BLaER1 treated with 17β-estradiol and CSF1 and Interleukin-3, amounts not matched to agents 10 nM and 100 nM (cell line): ENCODE results near the gene PIGH.
A peak's percentile ranks its signal among the peaks of the same experiment; 100 is the strongest.

Experiments
- H3K27ac ChIP-seq, 11 experiments: shearing (Covaris generic); formaldehyde crosslinking; 2 replicates each; pipeline ENCODE4 v1.8.1; 2022
- H3K27me3 ChIP-seq, 11 experiments: shearing (Covaris generic); formaldehyde crosslinking; 2 replicates each; pipeline ENCODE4 v1.8.1; 2022
- H3K36me3 ChIP-seq, 11 experiments: shearing (Covaris generic); formaldehyde crosslinking; 2 replicates each; pipeline ENCODE4 v1.8.1; 2022
- H3K4me1 ChIP-seq, 10 experiments: shearing (Covaris generic); formaldehyde crosslinking; 2 replicates each; pipeline ENCODE4 v1.8.1; 2022
- H3K4me2 ChIP-seq, 11 experiments: shearing (Covaris generic); formaldehyde crosslinking; 2 replicates each; pipeline ENCODE4 v1.8.1; 2022
- H3K4me3 ChIP-seq, 10 experiments: shearing (Covaris generic); formaldehyde crosslinking; 2 replicates each; pipeline ENCODE4 v1.8.1; 2022
- H3K9ac ChIP-seq, 11 experiments: shearing (Covaris generic); formaldehyde crosslinking; 2 replicates each; pipeline ENCODE4 v1.8.1; 2022
- H3K9me3 ChIP-seq, 11 experiments: shearing (Covaris generic); formaldehyde crosslinking; replicated peaks in 1 of 11; 2 replicates each; pipeline ENCODE4 v1.8.1; 2022
- H4K20me1 ChIP-seq, 11 experiments: shearing (Covaris generic); formaldehyde crosslinking; 2 replicates each; pipeline ENCODE4 v1.8.1; 2022
- Cebpa-rat ChIP-seq, 11 experiments: shearing (Covaris generic); IDR thresholded peaks; 2 replicates each; pipeline ENCODE4 v1.8.1; 2022

The PIGH gene, protein sequence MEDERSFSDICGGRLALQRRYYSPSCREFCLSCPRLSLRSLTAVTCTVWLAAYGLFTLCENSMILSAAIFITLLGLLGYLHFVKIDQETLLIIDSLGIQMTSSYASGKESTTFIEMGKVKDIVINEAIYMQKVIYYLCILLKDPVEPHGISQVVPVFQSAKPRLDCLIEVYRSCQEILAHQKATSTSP

DNA sequence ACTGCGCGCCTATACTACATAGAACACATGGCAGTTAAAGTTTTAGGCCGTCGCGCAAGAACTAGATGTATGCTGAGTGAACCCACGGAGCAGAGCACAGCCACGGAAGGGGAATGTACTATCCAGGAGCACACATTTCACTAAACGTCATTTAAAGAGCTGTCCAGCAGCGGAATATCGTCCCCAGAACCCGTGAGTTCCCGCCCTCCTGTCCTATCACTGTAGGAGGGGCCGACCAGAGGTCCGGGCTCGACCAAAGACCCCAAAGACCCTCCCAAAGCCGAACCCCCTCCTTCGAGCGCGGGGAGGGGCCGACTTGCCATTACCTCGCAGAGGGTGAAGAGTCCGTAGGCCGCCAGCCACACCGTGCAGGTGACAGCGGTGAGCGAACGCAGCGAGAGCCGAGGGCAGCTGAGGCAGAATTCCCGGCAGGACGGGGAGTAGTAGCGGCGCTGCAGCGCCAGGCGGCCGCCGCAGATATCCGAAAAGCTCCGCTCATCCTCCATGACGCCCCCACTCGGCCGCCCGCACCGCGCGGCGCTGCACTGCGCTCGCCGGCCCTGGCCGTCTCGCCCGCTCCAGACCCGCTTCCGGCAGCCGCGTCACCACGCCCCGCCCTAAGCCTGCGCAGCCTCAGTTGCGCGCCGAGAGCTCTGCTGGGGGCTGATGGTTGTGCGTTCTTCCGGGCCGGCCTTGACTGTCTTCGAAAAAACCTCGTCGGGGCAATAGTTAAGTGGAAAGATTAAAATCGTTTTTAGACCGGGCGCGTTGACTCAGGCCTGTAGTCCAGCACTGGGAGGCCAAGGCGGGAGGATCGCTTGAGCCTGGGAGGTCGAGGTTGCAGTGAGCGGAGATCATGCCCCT lies at the start of gene PIGH:
TSS of gene PIGH (minus strand) at position 571 of the 864 bp plus-strand sequence. CDS start at position 506, 65 bp downstream.
- no peaks in the 10 kb centered on the region for H4K20me1 ChIP-seq
- H3K27me3 ChIP-seq: peaks cover 4 to 21% (median 15%) of the 10 kb centered on the region in 11 experiments; a peak in 15 of 22 replicates
- H3K9me3 ChIP-seq: peaks cover 20 to 28% (median 27%) of the 10 kb centered on the region in 11 experiments
- H3K4me2 ChIP-seq: peak within 1 kb of the TSS; percentile 43 to 71 (median 62)
- peaks cover 0 to 21% (median 7%) of the 10 kb centered on the region in 10 experiments; a peak in 13 of 20 replicates for H3K4me1 ChIP-seq
- TF ChIP-seq Cebpa-rat (IDR thresholded peaks at IDR 0.05): no peak
- H3K27ac ChIP-seq: peak within 1 kb of the TSS in 10 of 11 experiments; percentile 26 to 60 (median 54); a peak in 17 of 22 replicates
- peak within 1 kb of the TSS; percentile 62 to 78 (median 75) for H3K9ac ChIP-seq
- peak within 1 kb of the TSS; percentile 64 to 79 (median 72) for H3K4me3 ChIP-seq
- H3K36me3 ChIP-seq: no peaks in the 10 kb centered on the region

GRCh38 chr14:67646131-67646530 lies 46.1 kb upstream of the PIGH start:
- H3K9ac ChIP-seq: no peak overlapping the region
- no peaks in the 10 kb centered on the region for H3K27me3 ChIP-seq
- H3K9me3 ChIP-seq: no peaks in the 10 kb centered on the region
- H3K4me3 ChIP-seq: no peak overlapping the region
- H3K4me1 ChIP-seq: no peaks in the 10 kb centered on the region
- H4K20me1 ChIP-seq: peaks cover 0 to 4% (median 0%) of the 10 kb centered on the region in 11 experiments; a peak in 2 of 22 replicates
- H3K36me3 ChIP-seq: peaks cover 55 to 87% (median 62%) of the 10 kb centered on the region in 11 experiments
- no peak for TF ChIP-seq Cebpa-rat (IDR thresholded peaks at IDR 0.05)
- H3K27ac ChIP-seq: no peak overlapping the region
- no peak overlapping the region for H3K4me2 ChIP-seq

GRCh38 chr14:67645414-67645813 lies 45.3 kb upstream of the PIGH start:
- H4K20me1 ChIP-seq: no peaks in the 10 kb centered on the region; a peak in 1 of 22 replicates
- peaks cover 48 to 79% (median 55%) of the 10 kb centered on the region in 11 experiments for H3K36me3 ChIP-seq
- no peak for TF ChIP-seq Cebpa-rat (IDR thresholded peaks at IDR 0.05)

GRCh38 chr14:67644428-67644827 lies 44.4 kb upstream of the PIGH start:
- H3K4me3 ChIP-seq: no peak overlapping the region
- TF ChIP-seq Cebpa-rat (IDR thresholded peaks at IDR 0.05): no peak
- H3K9me3 ChIP-seq: no peaks in the 10 kb centered on the region
- H3K36me3 ChIP-seq: peaks cover 38 to 70% (median 45%) of the 10 kb centered on the region in 11 experiments
- no peak overlapping the region for H3K27ac ChIP-seq
- H3K9ac ChIP-seq: no peak overlapping the region
- H3K27me3 ChIP-seq: no peaks in the 10 kb centered on the region
- no peaks in the 10 kb centered on the region for H3K4me1 ChIP-seq
- no peaks in the 10 kb centered on the region; a peak in 1 of 22 replicates for H4K20me1 ChIP-seq
- no peak overlapping the region for H3K4me2 ChIP-seq

More at GRCh38 chr14:67645414-67645813, 45.3 kb upstream of the PIGH start:
- no peak overlapping the region for H3K4me3 ChIP-seq
- H3K27ac ChIP-seq: no peak overlapping the region
- H3K4me1 ChIP-seq: no peaks in the 10 kb centered on the region
- no peak overlapping the region for H3K4me2 ChIP-seq
- H3K27me3 ChIP-seq: no peaks in the 10 kb centered on the region
- no peak overlapping the region for H3K9ac ChIP-seq
- no peaks in the 10 kb centered on the region for H3K9me3 ChIP-seq

- Histone ChIP-seq H3K36me3 (peaks cover 31 to 62% (median 38%) of the 10 kb centered on the region in 11 experiments), H3K9ac (no peak overlapping the region), H3K4me3 (no peak overlapping the region), H3K27me3 (no peaks in the 10 kb centered on the region), H3K27ac (no peak overlapping the region), H3K4me2 (no peak overlapping the region), H3K4me1 (no peaks in the 10 kb centered on the region), H3K9me3 (no peaks in the 10 kb centered on the region), H4K20me1 (no peaks in the 10 kb centered on the region; a peak in 1 of 22 replicates)
- TF ChIP-seq Cebpa-rat (IDR thresholded peaks at IDR 0.05): no peak
These were observed 43.6 kb upstream of the PIGH start for GRCh38 chr14:67643713-67644112.

- Histone ChIP-seq H3K4me1 (no peaks in the 10 kb centered on the region), H3K9me3 (no peaks in the 10 kb centered on the region), H3K36me3 (peaks cover 16 to 46% (median 22%) of the 10 kb centered on the region in 11 experiments), H3K4me2 (no peak overlapping the region), H3K27ac (no peak overlapping the region), H3K9ac (no peak overlapping the region), H3K4me3 (no peak overlapping the region), H3K27me3 (no peaks in the 10 kb centered on the region), H4K20me1 (no peaks in the 10 kb centered on the region; a peak in 1 of 22 replicates)
- TF ChIP-seq Cebpa-rat (IDR thresholded peaks at IDR 0.05): no peak
These were observed 42.1 kb upstream of the PIGH start for GRCh38 chr14:67641902-67642749.

DNA sequence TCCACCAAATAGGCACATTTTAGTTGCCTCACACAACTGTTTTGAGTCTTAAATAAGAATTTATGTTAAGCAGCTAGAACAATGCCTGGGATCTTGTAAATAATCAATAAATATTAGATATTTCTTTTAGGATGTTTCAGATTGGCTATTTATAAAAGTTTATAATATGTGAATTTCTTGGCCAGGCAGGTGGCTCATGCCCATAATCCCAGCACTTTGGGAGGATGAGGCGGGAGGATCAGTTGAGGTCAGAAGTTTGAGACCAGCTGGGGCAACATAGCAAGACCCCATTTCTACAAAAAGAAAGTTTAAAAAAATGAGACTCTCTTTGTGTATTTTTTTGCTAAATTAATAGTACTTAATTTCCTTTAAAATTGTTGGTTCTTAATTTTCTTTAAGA lies 41.4 kb upstream of the PIGH start:
- Histone ChIP-seq H3K27me3 (no peaks in the 10 kb centered on the region), H3K4me2 (no peak overlapping the region), H3K4me3 (no peak overlapping the region), H3K36me3 (peaks cover 10 to 40% (median 15%) of the 10 kb centered on the region in 11 experiments), H3K4me1 (0 out of 20 replicates have a peak, but pooled peaks cover 0 to under 1% (median 0%) of the 10 kb centered on the region in 10 experiments), H4K20me1 (no peaks in the 10 kb centered on the region; a peak in 1 of 22 replicates), H3K9ac (no peak overlapping the region), H3K9me3 (no peaks in the 10 kb centered on the region), H3K27ac (no peak overlapping the region)
- no peak for TF ChIP-seq Cebpa-rat (IDR thresholded peaks at IDR 0.05)

- H3K9me3 ChIP-seq: no peaks in the 10 kb centered on the region
- no peak overlapping the region for H3K4me3 ChIP-seq
- no peaks in the 10 kb centered on the region for H3K27me3 ChIP-seq
- H3K4me2 ChIP-seq: no peak overlapping the region
- H3K36me3 ChIP-seq: peaks cover 0 to 29% (median 0%) of the 10 kb centered on the region in 11 experiments; a peak in 4 of 22 replicates
- no peak for TF ChIP-seq Cebpa-rat (IDR thresholded peaks at IDR 0.05)
- peaks cover 0 to 4% (median 0%) of the 10 kb centered on the region in 10 experiments; a peak in 1 of 20 replicates for H3K4me1 ChIP-seq
- no peaks in the 10 kb centered on the region for H4K20me1 ChIP-seq
- no peak overlapping the region for H3K27ac ChIP-seq
- H3K9ac ChIP-seq: no peak overlapping the region
These were observed 38.6 kb upstream of the PIGH start for GRCh38 chr14:67638642-67639041.
